Activated T-helper 1 cell treated with Interleukin-2 at 50 U/mL for 16 hours (primary cell): ENCODE measurements around the gene SMIM17.
A peak's percentile ranks its signal among the peaks of the same experiment; 100 is the strongest.

Experiments used
- DNase-seq: peaks from one replicate; pipeline ENCODE4 v3.0.0-alpha.2; 2020; ENCODE audit warnings: low read depth

The SMIM17 gene

DNA sequence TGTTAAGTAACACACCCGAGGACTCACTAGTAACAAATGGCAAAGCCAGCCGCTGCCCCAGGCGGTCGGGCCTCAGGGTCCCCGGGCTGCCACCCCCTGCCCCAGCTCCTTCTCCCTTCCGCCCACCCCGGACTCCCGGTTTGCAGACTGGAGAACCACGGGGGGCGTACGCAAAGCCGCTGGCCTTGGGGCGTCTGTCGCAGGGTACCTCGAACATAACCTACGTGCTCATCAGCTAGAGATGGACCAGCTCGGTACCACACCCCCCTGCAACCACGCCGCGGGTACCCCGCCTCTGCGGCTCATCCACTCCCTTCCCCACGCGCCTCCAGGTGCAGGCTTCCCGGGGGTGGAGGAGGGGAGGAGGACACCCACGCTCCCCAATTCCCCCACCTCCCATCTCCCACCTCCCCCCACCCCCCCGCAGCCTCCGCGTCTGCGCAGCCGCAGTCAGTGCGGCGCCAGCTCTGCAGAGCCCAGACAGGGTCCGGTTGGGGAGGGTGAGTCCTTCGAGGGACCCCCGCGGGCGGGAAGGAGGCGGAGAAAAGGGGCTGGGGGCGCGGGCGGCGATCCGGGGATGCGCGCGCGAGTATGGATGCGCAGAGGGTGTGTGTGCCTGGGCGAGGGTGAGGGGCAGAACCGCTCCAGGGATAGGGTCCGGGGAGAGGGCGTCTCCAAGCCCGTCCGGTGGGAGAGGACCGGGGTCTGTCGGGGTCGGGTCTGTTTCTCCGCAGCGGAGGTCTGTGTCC is at the start of gene SMIM17:
TSS of gene SMIM17 (plus strand) at position 449 of the 749 bp plus-strand sequence. CDS start 2,509 bp downstream, outside the sequence.
- DNase-seq, result no peak

DNA sequence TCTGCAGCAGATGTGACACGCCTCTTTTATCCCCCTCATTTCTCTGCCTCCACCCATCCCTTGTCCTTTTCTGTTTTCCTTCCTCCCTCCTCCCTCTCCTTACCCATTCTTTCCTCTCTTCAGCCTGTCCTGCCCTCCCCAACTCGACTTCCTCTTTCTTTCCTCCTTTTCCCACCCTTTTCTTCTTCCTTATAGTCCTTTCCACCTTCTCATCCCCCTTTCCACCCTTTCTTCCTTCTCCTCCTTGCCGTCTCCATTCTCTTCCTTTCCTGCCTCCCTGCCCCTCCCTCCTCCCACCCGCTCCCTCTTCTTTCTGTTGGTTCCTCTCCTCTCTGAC is 48.5 kb upstream of the SMIM17 start:
- DNase-seq, result no peak

DNA sequence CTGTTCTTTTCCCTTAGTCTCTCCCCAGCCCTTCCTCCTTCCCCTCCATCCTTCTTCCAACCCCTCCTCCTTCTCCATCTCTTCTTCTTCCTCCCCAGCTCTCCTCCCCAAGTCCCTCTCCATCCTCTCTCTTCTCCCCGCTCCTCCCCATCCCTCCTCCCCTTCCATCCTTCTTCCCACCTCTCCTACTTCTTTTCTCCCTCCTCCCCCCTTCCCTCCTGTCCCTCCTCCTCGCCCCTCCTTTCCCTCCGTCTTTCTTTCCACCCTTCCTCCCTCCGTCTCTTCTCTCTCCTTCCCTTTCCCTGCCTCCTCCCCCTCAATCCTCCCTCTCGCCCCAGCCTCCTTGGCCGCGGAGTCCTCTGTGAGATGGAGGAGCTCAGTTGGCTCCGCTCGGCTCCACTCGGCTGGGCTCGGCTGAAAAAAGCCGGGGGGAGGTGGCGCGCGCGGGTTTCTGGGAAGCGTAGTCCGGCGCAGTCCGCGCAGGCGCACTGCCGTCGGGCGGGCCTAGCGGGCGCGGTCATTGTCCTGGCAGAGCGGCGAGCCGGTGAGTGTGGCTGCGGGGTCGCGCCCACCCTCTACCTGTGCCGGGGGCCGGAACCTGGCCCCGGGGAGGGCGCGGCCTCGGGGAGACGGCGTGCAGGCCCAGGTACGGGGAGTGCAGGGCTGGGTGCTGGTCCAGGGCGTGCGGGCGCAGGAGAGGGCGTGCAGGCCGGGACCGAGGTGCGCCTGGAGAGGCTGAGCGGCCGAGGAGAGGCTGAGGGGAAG is 48.0 kb upstream of the SMIM17 start, which contains the start of gene ZNF71:
TSS of gene ZNF71 (plus strand) at position 520 of the 765 bp plus-strand sequence. CDS start 6,257 bp downstream, outside the sequence.
- DNase-seq, result peak; percentile 75

DNA sequence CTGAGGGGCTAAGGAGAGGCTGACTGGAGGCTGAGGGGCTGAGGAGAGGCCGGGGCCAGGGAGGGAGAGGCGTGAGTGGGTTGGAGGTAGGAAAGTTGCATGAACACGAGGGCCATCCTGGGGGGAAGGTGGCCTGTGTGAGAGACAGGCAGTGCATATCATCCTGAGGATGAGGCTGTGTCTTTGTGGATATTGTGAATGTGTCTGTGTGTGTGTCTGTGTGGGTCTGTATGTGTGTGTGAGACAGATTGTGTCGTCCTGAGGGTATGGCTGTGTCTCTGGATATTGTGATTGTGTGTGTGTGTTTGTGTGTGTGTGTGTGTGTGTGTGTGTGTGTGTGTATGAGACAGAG is 47.4 kb upstream of the SMIM17 start:
- no peak for DNase-seq

DNA sequence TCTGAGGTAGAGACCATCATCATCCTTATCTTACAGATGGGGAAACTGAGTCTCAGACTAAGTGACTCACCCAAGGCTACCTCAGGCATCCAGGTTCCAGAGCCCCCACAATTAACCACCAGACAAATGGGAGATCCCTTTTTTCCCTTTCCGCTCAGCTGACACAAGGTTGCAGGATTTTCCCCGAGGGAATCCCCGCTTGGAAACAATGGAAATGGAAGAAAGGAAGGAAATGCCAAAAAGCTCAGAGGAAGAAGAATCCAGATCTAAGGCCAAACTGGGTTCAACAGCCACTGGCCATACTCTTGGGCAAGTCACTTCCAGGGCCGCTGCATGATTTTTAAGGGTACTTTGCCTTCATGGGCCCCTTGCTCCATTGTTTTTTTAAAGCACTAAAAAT is 46.3 kb upstream of the SMIM17 start:
- DNase-seq, result no peak

DNA sequence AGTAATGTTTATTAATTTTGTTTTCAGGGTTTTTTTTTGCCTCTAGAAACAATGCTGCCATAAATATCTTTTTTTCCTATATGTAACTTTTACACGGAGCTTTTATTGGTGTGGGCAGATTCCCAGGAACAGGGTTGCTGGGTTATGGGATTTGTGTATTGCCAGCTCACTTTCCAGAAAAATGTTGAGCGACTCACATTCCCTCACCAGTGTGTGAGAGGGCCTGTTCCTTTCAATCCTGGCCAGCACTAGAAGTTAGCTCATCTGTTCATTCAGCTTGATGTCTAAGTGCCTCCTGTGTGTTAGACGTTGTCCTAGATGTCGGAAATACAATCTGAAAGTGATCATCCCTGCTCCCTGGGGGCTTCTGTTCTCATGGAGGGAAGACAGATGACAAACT is 45.3 kb upstream of the SMIM17 start:
- DNase-seq, result no peak

DNA sequence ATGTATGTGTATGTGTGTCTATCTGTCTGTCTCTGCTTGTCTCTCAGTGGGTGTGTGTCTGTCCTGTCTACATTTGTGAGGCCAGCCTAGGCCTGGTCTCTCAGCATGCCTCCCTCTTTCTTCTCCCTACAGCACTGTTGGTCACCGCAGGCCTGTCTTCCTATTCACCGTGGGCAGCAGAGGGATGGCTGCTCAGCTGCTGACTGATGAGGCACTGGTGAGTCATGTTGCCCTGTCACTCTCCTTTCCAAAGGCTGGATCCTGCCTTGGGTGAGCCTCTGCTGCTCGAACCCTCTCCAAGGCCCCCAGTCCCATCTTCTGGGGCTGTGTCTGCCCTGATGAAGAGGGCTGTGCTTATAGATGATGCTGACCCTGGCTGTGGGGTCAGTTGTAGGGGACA is 41.6 kb upstream of the SMIM17 start:
- no peak for DNase-seq

DNA sequence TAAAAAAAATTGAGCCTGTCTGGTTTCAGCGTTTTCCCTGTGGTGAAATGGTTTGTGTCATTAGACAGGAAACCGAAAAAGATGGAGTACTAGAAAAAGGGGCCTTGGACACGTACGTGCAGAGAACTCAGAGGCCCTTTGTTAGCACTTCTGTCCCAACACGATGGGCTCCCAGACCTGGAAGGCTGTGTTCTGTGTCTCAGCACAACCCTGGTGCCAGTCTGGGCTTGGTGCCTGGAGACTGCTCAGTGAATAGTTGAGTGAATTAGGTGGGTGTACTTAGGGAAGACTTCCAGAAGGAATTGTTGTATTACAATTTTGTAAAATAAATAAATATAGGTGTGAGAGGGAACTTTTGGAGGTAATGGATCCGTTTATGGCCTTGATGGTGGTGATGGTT is 39.1 kb upstream of the SMIM17 start:
- DNase-seq, result no peak

DNA sequence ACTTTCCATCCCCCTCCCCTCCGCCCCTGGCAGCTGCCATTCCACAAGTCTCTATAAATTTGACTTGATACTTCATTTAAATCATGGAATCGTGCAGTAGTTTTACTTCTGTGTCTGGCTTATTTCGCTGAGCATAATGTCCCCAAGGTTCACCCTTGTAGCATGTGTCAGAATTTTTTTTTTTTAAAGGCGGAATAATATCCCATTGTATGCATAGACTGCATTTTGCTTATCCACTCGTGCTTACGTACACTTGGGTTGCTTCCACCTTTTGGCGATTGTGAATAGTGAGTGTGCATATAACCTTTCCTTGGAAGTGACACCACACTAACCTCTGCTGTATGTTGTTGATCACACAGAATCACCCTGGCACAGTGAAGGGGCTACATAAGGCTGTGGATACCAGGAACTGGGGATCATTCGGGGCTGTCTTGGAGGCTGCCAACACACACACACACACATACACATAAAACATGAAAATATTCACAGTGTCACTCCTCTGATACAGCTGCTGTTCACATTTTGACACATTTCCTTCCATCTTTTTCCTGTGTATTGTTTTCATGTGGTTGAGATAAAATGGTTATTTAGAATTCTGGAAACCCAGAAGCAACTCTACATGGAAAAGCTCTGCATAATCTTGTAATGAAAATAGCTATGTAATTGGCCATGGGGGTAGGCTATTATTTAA is 34.5 kb upstream of the SMIM17 start:
- no peak for DNase-seq

DNA sequence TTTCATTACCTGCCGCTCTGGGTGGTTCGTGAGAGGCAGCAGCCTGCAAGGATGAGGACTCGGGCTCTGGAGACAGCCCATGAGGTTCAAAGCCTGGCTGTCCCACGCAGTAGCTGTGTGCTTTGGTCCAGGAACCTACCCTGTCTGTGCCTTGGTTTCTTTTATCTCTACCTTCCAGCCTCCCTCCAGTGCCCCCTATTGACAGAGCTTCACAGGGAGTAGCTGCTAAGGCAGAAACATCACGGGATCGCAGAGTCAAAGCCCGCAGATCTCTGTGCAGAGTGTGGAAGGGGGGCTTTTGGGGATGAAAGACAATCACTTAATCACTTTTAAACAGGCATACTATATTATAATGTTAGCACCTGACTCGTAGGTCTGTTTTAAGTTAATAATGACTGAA is 31.7 kb upstream of the SMIM17 start:
- no peak for DNase-seq

DNA sequence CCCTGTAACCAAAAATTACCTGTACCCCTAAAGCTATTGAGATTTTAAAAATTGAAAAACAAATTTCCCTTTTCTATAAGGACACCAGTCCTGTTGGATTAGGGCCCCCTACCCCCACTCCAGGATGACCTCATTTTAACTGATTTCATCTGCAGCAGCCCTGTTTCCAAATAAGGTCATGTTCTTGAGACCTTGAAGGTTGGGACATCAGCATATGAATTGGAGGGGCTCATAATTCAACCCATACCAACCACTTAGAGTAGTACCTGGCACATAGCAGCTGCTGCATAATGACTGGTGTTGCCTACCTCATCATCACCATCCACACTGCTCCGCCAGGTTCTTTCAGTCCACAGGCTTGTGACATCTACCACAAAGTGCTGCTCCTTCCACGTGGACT is 30.2 kb upstream of the SMIM17 start:
- no peak for DNase-seq

DNA sequence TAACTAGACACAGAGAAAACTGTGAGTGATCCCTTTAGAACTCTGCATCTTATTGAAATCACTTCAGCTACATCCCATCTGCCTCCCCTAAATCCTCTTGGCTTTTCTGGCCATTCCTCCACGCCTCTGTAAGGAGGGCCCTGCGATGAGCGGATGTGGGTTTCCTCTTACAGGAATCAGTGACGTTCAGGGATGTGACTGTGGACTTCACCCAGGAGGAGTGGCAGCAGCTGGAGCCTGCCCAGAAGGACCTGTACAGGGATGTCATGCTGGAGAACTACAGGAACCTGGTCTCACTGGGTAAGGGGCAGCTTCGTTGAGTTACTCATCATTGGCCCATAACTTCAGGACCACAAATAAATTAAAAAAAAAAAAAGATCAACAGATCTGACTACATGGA is 29.3 kb upstream of the SMIM17 start:
- DNase-seq, result no peak

DNA sequence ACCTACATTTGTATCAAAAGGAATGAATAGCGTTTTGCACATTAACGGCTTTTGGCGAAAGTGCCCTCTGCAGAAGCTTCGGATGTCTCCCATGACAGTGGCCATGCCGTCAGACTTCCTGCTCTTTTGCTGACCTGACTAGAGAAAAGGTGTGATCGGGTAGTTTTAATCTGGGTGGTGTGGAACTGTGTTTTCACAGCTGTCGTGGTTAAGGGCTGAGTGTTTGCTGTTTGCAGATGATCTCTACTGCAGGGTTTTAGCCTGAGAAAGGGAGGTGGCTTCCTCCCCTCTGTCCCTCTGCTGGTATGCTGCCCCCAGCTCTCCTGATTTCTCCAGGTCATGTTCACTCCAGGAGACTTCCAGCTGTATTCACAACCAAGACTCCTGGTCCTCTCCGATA is 25.4 kb upstream of the SMIM17 start:
- DNase-seq, result no peak

DNA sequence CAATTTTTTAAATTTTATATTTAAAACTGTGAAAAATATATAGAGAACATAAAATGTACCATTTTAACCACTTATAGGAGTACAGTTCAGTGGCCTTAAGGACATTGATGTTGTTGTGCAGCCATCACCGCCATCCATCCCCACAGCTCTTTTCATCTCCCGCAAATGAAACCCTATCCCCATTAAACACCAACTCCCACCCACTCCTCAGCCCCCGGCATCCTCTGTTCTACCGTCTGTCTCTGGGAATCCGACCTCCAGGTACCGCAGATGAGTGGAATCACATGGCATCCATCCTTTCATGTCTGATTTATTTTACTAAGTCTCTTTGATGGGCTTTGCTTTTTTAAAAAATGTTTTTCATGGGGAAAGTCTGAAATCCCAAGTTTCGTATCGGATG is 23.8 kb upstream of the SMIM17 start:
- no peak for DNase-seq

DNA sequence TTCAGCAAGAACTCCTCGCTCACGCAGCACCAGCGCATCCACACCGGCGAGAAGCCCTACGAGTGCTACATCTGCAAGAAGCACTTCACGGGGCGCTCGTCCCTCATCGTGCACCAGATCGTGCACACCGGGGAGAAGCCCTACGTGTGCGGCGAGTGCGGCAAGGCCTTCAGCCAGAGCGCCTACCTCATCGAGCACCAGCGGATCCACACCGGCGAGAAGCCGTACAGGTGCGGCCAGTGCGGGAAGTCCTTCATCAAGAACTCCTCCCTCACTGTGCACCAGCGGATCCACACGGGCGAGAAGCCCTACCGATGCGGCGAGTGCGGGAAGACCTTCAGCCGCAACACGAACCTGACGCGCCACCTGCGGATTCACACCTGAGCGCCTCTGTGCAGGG is 20.6 kb upstream of the SMIM17 start:
- no peak for DNase-seq

DNA sequence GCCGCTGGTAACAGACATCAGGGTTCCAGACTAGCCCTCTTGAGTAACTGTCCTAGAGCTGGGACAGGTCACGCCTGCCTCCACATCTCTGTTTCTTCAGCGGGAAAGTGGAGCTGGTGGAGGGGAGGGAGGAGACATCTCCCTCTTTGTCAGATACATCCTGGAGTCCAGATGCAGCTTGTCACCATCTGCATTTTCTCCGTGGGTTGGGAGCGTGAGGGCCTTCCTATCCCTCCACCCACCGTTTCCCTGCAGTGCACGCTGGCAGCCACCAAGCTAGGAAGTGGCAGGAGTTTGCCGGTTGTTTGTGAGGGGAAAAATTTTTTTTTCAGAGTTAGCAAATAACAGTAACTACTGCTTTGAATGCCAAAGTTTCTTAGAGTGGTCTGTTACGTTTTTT is 20.0 kb upstream of the SMIM17 start:
- no peak for DNase-seq

DNA sequence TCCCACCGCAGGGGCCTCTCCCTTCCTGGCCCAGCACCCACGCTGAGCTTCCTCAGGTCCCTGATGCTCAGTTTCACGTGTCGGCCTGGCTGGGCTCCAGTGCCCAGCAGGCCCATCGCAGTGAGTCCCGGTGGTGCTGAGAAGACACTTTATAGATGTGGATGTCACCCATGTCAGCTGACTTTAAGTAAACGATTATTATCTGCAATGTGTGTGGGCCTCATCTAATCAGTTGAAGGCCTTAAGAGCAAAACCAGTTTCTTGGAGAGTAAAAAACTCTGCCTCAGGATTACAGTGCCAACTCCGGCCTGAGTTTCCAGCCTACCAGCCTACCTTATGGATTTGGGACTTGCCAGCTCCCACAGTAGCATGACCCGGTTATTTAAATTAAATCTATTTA is 17.3 kb upstream of the SMIM17 start:
- no peak for DNase-seq

DNA sequence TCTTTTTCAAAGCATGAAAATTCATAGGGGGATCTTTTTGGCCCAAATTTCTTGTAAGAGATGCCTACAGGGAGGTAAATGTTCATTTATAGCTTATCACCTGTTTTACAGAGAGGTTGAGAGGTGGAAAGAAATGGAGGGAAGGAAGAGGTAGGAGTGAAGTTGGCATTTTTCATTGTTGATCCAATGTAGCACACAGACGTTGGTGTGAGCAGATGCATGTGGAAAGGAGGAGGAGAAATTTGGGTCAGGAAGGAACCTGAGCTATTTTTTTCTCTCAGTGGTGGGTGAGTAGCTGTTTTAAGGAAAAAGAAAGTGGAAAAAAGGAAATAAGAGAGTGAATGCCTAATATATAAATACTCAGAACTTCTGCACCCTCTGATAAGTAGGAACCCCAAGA is 9.9 kb upstream of the SMIM17 start:
- no peak for DNase-seq

DNA sequence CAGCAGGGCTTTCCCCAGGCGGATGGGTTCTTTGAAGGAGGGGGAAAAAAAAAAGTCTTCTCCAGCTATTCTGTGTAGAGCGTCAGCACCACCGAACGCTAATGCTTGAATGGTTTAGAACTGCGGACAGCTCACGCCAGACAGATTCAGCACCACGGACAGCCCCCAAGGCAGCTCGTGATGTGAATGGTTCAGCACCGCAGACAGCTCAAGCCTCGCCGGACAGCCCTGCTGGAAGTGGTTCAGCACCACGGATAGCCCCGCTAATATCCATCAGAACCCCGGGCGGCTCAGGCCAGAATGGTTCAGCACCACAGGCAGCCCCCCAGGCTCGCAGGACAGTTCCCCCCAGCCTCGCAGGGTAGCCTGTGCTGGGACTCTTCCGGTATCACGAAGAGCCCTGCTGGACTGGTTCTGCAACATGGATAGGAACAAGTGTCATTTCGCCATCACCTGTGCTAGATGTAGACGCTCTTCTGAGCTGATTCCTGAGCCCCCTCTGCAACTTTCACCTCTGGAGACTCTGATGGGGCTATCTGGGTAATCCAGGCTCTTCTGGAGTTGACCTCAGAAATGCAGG is 4.9 kb upstream of the SMIM17 start:
- DNase-seq, result no peak

DNA sequence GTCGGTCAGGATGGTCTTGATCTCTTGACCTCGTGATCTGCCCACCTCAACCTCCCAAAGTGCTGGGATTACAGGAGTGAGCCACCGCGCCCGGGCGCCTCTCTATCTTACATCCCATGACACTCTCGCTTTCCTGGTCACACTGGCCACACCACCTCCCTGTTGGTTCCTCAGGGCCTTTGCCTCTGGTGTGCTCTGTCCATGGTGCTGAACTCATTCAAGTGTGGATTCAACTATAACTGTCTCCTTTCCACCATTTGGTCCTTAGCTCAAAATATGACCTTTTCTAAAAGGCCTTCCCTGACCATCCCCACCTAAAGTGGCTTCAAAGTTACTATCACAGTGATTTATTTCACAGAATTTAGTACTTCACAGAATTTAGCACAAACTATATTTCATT is 3.7 kb upstream of the SMIM17 start:
- no peak for DNase-seq

DNA sequence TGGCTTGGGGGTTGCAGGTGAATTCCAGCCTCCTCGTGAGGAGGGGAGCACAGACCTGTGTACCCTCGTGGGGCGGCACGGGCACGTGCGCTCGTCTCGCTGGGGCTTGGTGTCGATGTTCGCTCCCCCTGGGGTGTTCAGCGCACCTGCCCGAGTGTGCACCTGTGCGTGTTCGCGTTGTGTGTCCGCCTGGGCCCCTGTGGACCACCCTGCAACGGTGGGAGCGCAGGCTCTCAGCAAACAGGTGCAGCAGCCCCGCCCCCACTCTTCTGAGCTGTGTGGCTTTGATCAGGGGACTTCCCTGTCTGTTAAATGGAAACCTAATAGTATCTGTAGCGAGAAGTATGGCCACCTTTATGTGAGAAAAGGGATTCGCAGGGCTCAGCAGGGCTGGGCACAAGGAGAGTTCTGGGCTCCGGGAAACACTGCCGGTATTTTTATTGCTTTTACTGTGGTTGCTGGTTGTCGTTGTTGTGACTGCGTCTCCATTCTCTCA is 549 bp downstream of the SMIM17 start:
- DNase-seq, result no peak

DNA sequence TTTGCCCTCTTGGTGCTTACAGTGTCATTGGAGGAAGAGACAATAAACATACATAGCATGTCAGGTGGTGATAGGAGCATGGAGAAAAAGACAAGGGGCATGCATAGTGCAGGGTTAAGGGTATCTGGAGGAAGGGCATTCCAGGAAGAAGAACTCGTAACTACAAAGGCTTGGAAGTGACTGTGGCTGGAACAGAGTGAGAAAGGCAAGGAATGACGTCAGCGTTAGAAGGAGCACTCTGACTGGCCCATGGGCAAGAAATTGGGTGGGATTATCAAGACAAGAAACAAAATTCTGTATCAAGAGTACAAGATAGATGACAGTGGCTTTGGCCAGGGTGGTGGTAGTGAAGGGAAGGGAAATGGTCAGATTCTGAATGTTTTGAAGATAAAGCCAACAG is 11.2 kb downstream of the SMIM17 start:
- no peak for DNase-seq
